Aortic smooth muscle cell (primary cell): ENCODE measurements around the gene UGT1A9. TPM values are rescaled to one million over a fixed set of nuclear protein-coding genes. Genes with fewer than 3 reads are reported as not detected.

Source experiments
- total RNA-seq: library from RNA; depleted of rRNA; stranded (reverse); fragments of >200 nt; gene quantifications from 2 replicates; pipeline ENCODE4 v1.2.3, GENCODE V29; 2014

UGT1A9 gene
- total RNA-seq, result not detected in 2 replicates

GRCh38 chr2:233671290-233672161 is at the start of gene UGT1A9:
Gene UGT1A9 (plus strand): TSS chr2:233671898. CDS start chr2:233671935, 37 bp downstream.

GRCh38 chr2:233636306-233636705 is 35.4 kb upstream of the UGT1A9 start, which contains the start of gene UGT1A10:
Gene UGT1A10 (plus strand): TSS chr2:233636448. CDS start chr2:233636523, 75 bp downstream.

GRCh38 chr2:233681521-233682099 is 9.9 kb downstream of the UGT1A9 start, which contains the start of gene UGT1A7:
Gene UGT1A7 (plus strand): TSS chr2:233681901. CDS start chr2:233681938, 37 bp downstream.

GRCh38 chr2:233692648-233693047 is 20.9 kb downstream of the UGT1A9 start, which contains the start of gene UGT1A6:
Gene UGT1A6 (plus strand): TSS chr2:233692890. CDS start chr2:233693005, 115 bp downstream.

GRCh38 chr2:233712611-233713261 is 41.0 kb downstream of the UGT1A9 start, which contains the start of gene UGT1A5:
Gene UGT1A5 (plus strand): TSS chr2:233712907. CDS start chr2:233712992, 85 bp downstream.

GRCh38 chr2:233718552-233718951 is 46.9 kb downstream of the UGT1A9 start, which contains the start of gene UGT1A4:
Gene UGT1A4 (plus strand): TSS chr2:233718736. CDS start chr2:233718821, 85 bp downstream.

GRCh38 chr2:233728723-233729301 is 57.1 kb downstream of the UGT1A9 start, which contains the start of gene UGT1A3:
Gene UGT1A3 (plus strand): TSS chr2:233729042. CDS start chr2:233729127, 85 bp downstream.

DNA sequence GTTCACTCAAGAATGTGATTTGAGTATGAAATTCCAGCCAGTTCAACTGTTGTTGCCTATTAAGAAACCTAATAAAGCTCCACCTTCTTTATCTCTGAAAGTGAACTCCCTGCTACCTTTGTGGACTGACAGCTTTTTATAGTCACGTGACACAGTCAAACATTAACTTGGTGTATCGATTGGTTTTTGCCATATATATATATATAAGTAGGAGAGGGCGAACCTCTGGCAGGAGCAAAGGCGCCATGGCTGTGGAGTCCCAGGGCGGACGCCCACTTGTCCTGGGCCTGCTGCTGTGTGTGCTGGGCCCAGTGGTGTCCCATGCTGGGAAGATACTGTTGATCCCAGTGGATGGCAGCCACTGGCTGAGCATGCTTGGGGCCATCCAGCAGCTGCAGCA is 88.3 kb downstream of the UGT1A9 start, which contains the start of gene UGT1A1:
Gene UGT1A1 (plus strand): TSS at position 228 of the 400 bp plus-strand sequence. CDS start 18 bp downstream, at position 246.

DNA sequence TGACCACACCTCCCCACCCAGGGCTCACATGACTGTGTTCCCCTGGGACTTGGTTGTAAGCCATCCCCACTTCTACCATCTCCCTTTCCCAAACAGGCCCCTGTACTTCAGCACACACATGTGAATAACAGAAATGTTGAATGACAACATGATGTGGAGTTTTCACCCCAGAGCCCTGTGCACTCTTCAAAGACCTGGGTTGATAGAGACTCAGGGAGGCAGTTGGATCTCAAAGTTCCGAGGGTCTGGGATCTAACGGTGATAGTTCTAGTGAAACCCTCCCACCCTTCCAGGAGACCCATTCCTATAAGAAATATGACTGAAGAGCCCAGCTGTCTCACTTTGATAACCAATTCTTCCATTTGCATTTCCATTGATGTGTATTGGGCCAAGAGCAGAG is 106.3 kb downstream of the UGT1A9 start, which contains the start of gene MROH2A:
Gene MROH2A (plus strand): TSS at position 301 of the 400 bp plus-strand sequence. CDS start 1,029 bp downstream, outside the sequence.

Other genes with a start within 250 kb of the UGT1A9 start
- 32.0 and 32.7 TPM in 2 replicates for gene USP40, start 105.1 kb upstream of the UGT1A9 start, total RNA-seq
- not detected in 2 replicates for gene UGT1A8, start 54.3 kb upstream of the UGT1A9 start, total RNA-seq
- not detected in 2 replicates for gene UGT1A10, start 35.5 kb upstream of the UGT1A9 start, total RNA-seq
- gene UGT1A7, start 10.0 kb downstream of the UGT1A9 start, total RNA-seq, result not detected in 2 replicates
- gene UGT1A6, start 21.0 kb downstream of the UGT1A9 start, total RNA-seq, result not detected in 2 replicates
- gene UGT1A5, start 41.0 kb downstream of the UGT1A9 start, total RNA-seq, result not detected in 2 replicates
- not detected in 2 replicates for gene UGT1A4, start 46.8 kb downstream of the UGT1A9 start, total RNA-seq
- not detected in 2 replicates for gene UGT1A3, start 57.1 kb downstream of the UGT1A9 start, total RNA-seq
- gene UGT1A1, start 88.4 kb downstream of the UGT1A9 start, total RNA-seq, result not detected in 2 replicates
- not detected in 2 replicates for gene MROH2A, start 106.4 kb downstream of the UGT1A9 start, total RNA-seq
- gene HJURP, start 182.6 kb downstream of the UGT1A9 start, total RNA-seq, result 8.2 and 20.3 TPM in 2 replicates
- gene TRPM8, start 245.5 kb downstream of the UGT1A9 start, total RNA-seq, result 0.53 TPM in 1 of 2 replicates, not detected in the other